Hippocampal formation (tissue), 2 donors: ENCODE measurements around the gene CEMP1.
"Not testable (repeated sequence)": the region's sequence is repeated elsewhere in the genome, so short reads cannot be mapped to it uniquely, and the experiment has no call there.

ENCODE experiments used
- DNase-seq, 2 donors: peaks; one replicate each; lab custom pipeline; 2025; lab: John Stamatoyannopoulos, UW

The CEMP1 gene

GRCh38 chr16:2537451-2538379 is 6.5 kb upstream of the CEMP1 start, which contains the start of gene PDPK1:
Gene PDPK1 (plus strand): TSS chr16:2538021. CDS start chr16:2538113, 92 bp downstream.
- peak; percentile 93 to 95 for DNase-seq

GRCh38 chr16:2535625-2536013 is 4.4 kb upstream of the CEMP1 start:
- no peak for DNase-seq

GRCh38 chr16:2534335-2534734 is 3.1 kb upstream of the CEMP1 start:
- DNase-seq, result not testable (repeated sequence)

- no peak for DNase-seq
Observed at GRCh38 chr16:2533912-2534311, 2.7 kb upstream of the CEMP1 start.

- not testable (repeated sequence) for DNase-seq
Observed at GRCh38 chr16:2533142-2533755, 2.0 kb upstream of the CEMP1 start.

GRCh38 chr16:2532494-2533141 is 1.4 kb upstream of the CEMP1 start:
- DNase-seq, result peak in 1 of 2 donors; percentile 27

GRCh38 chr16:2531696-2532493 is 687 bp upstream of the CEMP1 start:
- peak; percentile 94 to 96 for DNase-seq

GRCh38 chr16:2530629-2531318 is 434 bp downstream of the CEMP1 start:
- no peak for DNase-seq

GRCh38 chr16:2529961-2530628 is 1.1 kb downstream of the CEMP1 start:
- no peak for DNase-seq

GRCh38 chr16:2529061-2529931 is 1.9 kb downstream of the CEMP1 start:
- DNase-seq, result no peak

- DNase-seq, result no peak
Observed at GRCh38 chr16:2528161-2529060, 2.8 kb downstream of the CEMP1 start.

- DNase-seq, result no peak
Observed at GRCh38 chr16:2527784-2528100, 3.5 kb downstream of the CEMP1 start.

- DNase-seq, result no peak
Observed at GRCh38 chr16:2527071-2527783, 4.0 kb downstream of the CEMP1 start.

- no peak for DNase-seq
Observed at GRCh38 chr16:2526135-2526534, 5.1 kb downstream of the CEMP1 start.

- no peak for DNase-seq
Observed at GRCh38 chr16:2524339-2524938, 6.8 kb downstream of the CEMP1 start.

GRCh38 chr16:2523801-2524231 is 7.4 kb downstream of the CEMP1 start:
- no peak for DNase-seq

- DNase-seq, result no peak
Observed at GRCh38 chr16:2520784-2521531, 10.2 kb downstream of the CEMP1 start.
